Peyer's patch (tissue), 4 donors: ENCODE data around the gene SREK1IP1.

Source experiments
- POLR2A ChIP-seq, 2 donors: fragments of 450-650 bp; IDR thresholded peaks; one replicate each; pipeline ENCODE4 v1.5.1; 2017; ENCODE audit warnings: antibody characterized with exemption in 2 of 2, mild to moderate bottlenecking in 2 of 2, moderate library complexity in 2 of 2
- TF ChIP-seq, protein P1 (sequence below), 6 experiments: fragments of 450-650 bp in 4 of 6; fragments of 200-600 bp in 2 of 6; sonication (generic) in 1 of 6; IDR thresholded peaks; one replicate each; pipeline ENCODE4 v1.5.1; 2017 to 2019; ENCODE audit warnings: antibody characterized with exemption in 6 of 6, mild to moderate bottlenecking in 3 of 6, moderate library complexity in 1 of 6

DNA sequence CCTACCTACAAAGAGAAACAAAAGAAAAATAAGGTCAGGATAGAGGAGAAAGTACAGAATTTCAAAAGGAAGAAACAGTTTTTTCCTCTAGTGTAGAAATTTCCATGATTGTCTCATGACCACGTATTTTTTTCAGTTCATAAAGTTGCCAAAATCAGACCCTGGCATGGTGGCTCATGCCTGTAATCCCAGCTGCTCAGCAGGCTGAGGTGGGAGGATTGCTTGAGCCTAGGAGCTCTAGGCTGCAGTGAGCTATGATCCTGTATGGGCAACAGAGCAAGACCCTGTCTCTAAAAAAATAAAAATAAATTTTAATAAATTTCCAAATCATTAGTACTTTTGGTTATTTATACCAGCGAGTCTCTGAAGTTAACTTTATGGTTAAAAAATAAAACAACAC lies 38.0 kb upstream of the SREK1IP1 start:
- TF ChIP-seq POLR2A (IDR thresholded peaks at IDR 0.05) = no peak
- TF ChIP-seq, protein P1, sequence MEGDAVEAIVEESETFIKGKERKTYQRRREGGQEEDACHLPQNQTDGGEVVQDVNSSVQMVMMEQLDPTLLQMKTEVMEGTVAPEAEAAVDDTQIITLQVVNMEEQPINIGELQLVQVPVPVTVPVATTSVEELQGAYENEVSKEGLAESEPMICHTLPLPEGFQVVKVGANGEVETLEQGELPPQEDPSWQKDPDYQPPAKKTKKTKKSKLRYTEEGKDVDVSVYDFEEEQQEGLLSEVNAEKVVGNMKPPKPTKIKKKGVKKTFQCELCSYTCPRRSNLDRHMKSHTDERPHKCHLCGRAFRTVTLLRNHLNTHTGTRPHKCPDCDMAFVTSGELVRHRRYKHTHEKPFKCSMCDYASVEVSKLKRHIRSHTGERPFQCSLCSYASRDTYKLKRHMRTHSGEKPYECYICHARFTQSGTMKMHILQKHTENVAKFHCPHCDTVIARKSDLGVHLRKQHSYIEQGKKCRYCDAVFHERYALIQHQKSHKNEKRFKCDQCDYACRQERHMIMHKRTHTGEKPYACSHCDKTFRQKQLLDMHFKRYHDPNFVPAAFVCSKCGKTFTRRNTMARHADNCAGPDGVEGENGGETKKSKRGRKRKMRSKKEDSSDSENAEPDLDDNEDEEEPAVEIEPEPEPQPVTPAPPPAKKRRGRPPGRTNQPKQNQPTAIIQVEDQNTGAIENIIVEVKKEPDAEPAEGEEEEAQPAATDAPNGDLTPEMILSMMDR (IDR thresholded peaks at IDR 0.05) = no peak
